HCT116 (cell line): Measurements from ENCODE around the gene AUTS2. TPM values are rescaled to one million over a fixed set of nuclear protein-coding genes. Genes with fewer than 3 reads are reported as not detected.

ENCODE experiments used
- ATAC-seq: fragments of 200-7000 bp; cut with Tn5 transposase; 2 replicates; pipeline ENCODE4 v1.9.1; 2020; ENCODE audit warnings: mild to moderate bottlenecking, moderate library complexity
- BruUV-seq: library from RNA; stranded (reverse); fragments of 400-500 nt; replicated peaks from 2 replicates; lab custom pipeline; 2021; lab: Mats Ljungman, UMichigan
- CTCF ChIA-PET: fragments of 300-600 bp; sonication (Branson Sonifier 250); formaldehyde crosslinking; loops from one replicate; lab custom pipeline; 2021; ENCODE audit warnings: antibody characterized with exemption; lab: Charles Lee
- POLR2A ChIA-PET: fragments of 300-600, 350-600 bp; sonication (Branson Sonifier 250); formaldehyde crosslinking; loops from one replicate; lab custom pipeline; 2021; ENCODE audit warnings: antibody characterized with exemption; lab: Charles Lee
- RAD21 ChIA-PET, 2 experiments: fragments of 300-600 bp; sonication (Branson Sonifier 250); formaldehyde crosslinking; loops; one replicate each; lab custom pipeline; 2023; ENCODE audit warnings: low total read pairs in 2 of 2; ENCODE audit not compliant: uncharacterized antibody in 2 of 2, unreplicated experiment in 2 of 2, low non-redundant PET in 1 of 2; lab: Charles Lee
- DNase-seq: peaks from one replicate; pipeline ENCODE4 v3.0.0-alpha.2; 2010; ENCODE audit warnings: low read depth, low spot score
- H2AFZ ChIP-seq: fragments of 200-600 bp; shearing (Covaris generic), sonication (generic); 2 replicates; pipeline ENCODE4 v1.6.1; 2017; ENCODE audit warnings: low read depth, mixed run types, mixed read lengths, antibody characterized with exemption, low read length; ENCODE audit not compliant: poor library complexity, severe bottlenecking
- H3K27ac ChIP-seq: 2 replicates; pipeline ENCODE4 v1.5.1; 2012; ENCODE audit warnings: low read depth, low read length
- H3K27me3 ChIP-seq: fragments of 200-600 bp; sonication (generic); 2 replicates; pipeline ENCODE4 v1.6.1; 2016; ENCODE audit warnings: mixed run types, low read length, mixed read lengths; ENCODE audit not compliant: insufficient read depth
- H3K36me3 ChIP-seq, 2 experiments: fragments of 200-500 bp in 1 of 2; fragments of 200-600 bp in 1 of 2; sonication (Bioruptor generic) in 1 of 2; sonication (generic) in 1 of 2; 2 replicates each; pipeline versions ENCODE4 v1.5.1 to v1.6.1; 2014 to 2016; ENCODE audit warnings: low read length in 2 of 2, inconsistent platforms in 1 of 2, mixed read lengths in 1 of 2, mixed run types in 1 of 2; ENCODE audit not compliant: insufficient read depth in 2 of 2, control insufficient read depth in 1 of 2
- H3K4me1 ChIP-seq, 2 experiments: fragments of 200-600 bp in 1 of 2; sonication (generic) in 1 of 2; 2 replicates each; pipeline versions ENCODE4 v1.5.1 to v1.6.1; 2012 to 2017; ENCODE audit warnings: low read length in 2 of 2, inconsistent platforms in 1 of 2, mild to moderate bottlenecking in 1 of 2, mixed read lengths in 1 of 2, mixed run types in 1 of 2, moderate library complexity in 1 of 2; ENCODE audit not compliant: insufficient read depth in 2 of 2, control insufficient read depth in 1 of 2
- H3K4me2 ChIP-seq: fragments of 200-600 bp; sonication (generic); 2 replicates; pipeline ENCODE4 v1.6.1; 2017; ENCODE audit warnings: mixed run types, low read length, mixed read lengths
- H3K4me3 ChIP-seq, 2 experiments: fragments of 200-600 bp in 1 of 2; sonication (generic) in 1 of 2; replicated peaks in 1 of 2; 2 replicates each; pipeline ENCODE4 v1.5.1; 2011 to 2016; ENCODE audit warnings: low read length in 2 of 2, control low read depth in 1 of 2, low read depth in 1 of 2, mild to moderate bottlenecking in 1 of 2, mixed read lengths in 1 of 2, mixed run types in 1 of 2
- H3K79me2 ChIP-seq: fragments of 200-600 bp; sonication (generic); 2 replicates; pipeline ENCODE4 v1.6.1; 2017; ENCODE audit warnings: mild to moderate bottlenecking, mixed run types, low read length, moderate library complexity, mixed read lengths; ENCODE audit not compliant: insufficient read depth
- H3K9ac ChIP-seq: fragments of 200-600 bp; sonication (generic); 2 replicates; pipeline ENCODE4 v1.6.1; 2016; ENCODE audit warnings: low read length, mixed read lengths
- H3K9me2 ChIP-seq: fragments of 200-600 bp; sonication (generic), shearing (Covaris generic); 2 replicates; pipeline ENCODE4 v1.6.1; 2017; ENCODE audit warnings: mixed run types, mild to moderate bottlenecking, moderate library complexity; ENCODE audit not compliant: insufficient read depth
- H3K9me3 ChIP-seq, 2 experiments: fragments of 200-500 bp in 1 of 2; fragments of 200-600 bp in 1 of 2; sonication (Bioruptor generic) in 1 of 2; sonication (generic) in 1 of 2; 2 replicates each; pipeline ENCODE4 v1.6.1; 2014 to 2017; ENCODE audit warnings: low read length in 2 of 2, mixed read lengths in 2 of 2, inconsistent platforms in 1 of 2, low read depth in 1 of 2, mild to moderate bottlenecking in 1 of 2, mixed run types in 1 of 2, moderate library complexity in 1 of 2; ENCODE audit not compliant: control insufficient read depth in 1 of 2, insufficient read depth in 1 of 2
- H4K20me1 ChIP-seq: fragments of 200-600 bp; sonication (generic), shearing (Covaris generic); 2 replicates; pipeline ENCODE4 v1.6.1; 2017; ENCODE audit warnings: mixed run types, mild to moderate bottlenecking, moderate library complexity; ENCODE audit not compliant: insufficient read depth
- ATF3 ChIP-seq: IDR thresholded peaks from 2 replicates; pipeline ENCODE4 v1.6.1; 2012
- CBX3 ChIP-seq: IDR thresholded peaks from 2 replicates; pipeline ENCODE4 v1.6.1; 2012; ENCODE audit warnings: low read depth
- CEBPB ChIP-seq: IDR thresholded peaks from 2 replicates; pipeline ENCODE4 v1.6.1; 2012; ENCODE audit warnings: low read depth
- EGR1 ChIP-seq: IDR thresholded peaks from 2 replicates; pipeline ENCODE4 v1.6.1; 2012; ENCODE audit warnings: low read depth
- ELF1 ChIP-seq: IDR thresholded peaks from 2 replicates; pipeline ENCODE4 v1.6.1; 2012; ENCODE audit warnings: low read depth, borderline replicate concordance
- EZH2 ChIP-seq: fragments of 200-600 bp; sonication (generic); IDR thresholded peaks from 2 replicates; pipeline ENCODE4 v1.6.1; 2017; ENCODE audit warnings: antibody characterized with exemption, mixed run types
- EZH2phosphoT487 ChIP-seq: fragments of 200-600 bp; IDR thresholded peaks from 2 replicates; pipeline ENCODE4 v1.6.1; 2018; ENCODE audit warnings: antibody characterized with exemption, borderline replicate concordance
- MAX ChIP-seq: IDR thresholded peaks from 2 replicates; pipeline ENCODE4 v1.6.1; 2012
- POLR2A ChIP-seq: IDR thresholded peaks from 2 replicates; pipeline ENCODE4 v1.7.0; 2011; ENCODE audit warnings: borderline replicate concordance; ENCODE audit not compliant: insufficient read depth, insufficient read length; ENCODE audit errors: extremely low read depth
- POLR2AphosphoS5 ChIP-seq: IDR thresholded peaks from 2 replicates; pipeline ENCODE4 v1.6.1; 2011; ENCODE audit warnings: mild to moderate bottlenecking, low read depth, low read length, moderate library complexity
- RAD21 ChIP-seq: IDR thresholded peaks from 2 replicates; pipeline ENCODE4 v1.6.1; 2012; ENCODE audit warnings: low read depth, mild to moderate bottlenecking
- SIN3A ChIP-seq: IDR thresholded peaks from 2 replicates; pipeline ENCODE4 v1.6.1; 2012; ENCODE audit warnings: low read depth
- SP1 ChIP-seq: IDR thresholded peaks from 2 replicates; pipeline ENCODE4 v1.6.1; 2012; ENCODE audit warnings: low read depth
- SRF ChIP-seq: IDR thresholded peaks from 2 replicates; pipeline ENCODE4 v1.6.1; 2012; ENCODE audit warnings: low read depth
- TCF7L2 ChIP-seq: IDR thresholded peaks from 2 replicates; pipeline ENCODE4 v1.7.0; 2011; ENCODE audit warnings: borderline replicate concordance, inconsistent platforms; ENCODE audit not compliant: insufficient read depth, insufficient read length; ENCODE audit errors: extremely low read depth
- YY1 ChIP-seq: IDR thresholded peaks from 2 replicates; pipeline ENCODE4 v1.6.1; 2011; ENCODE audit warnings: low read length, low read depth, moderate library complexity, mild to moderate bottlenecking; ENCODE audit not compliant: insufficient replicate concordance; ENCODE audit errors: extremely low read depth
- ZNF274 ChIP-seq: fragments of 200-500 bp; sonication (Bioruptor generic); IDR thresholded peaks from 2 replicates; pipeline ENCODE4 v1.6.1; 2014; ENCODE audit warnings: mild to moderate bottlenecking, low read depth, low read length, inconsistent platforms
- intact Hi-C: fragments of 100-400 bp; cut with micrococcal nuclease; formaldehyde crosslinking; loops from 2 replicates; pipeline ENCODE4 v1.10.0; 2022
- total RNA-seq: library from RNA; stranded (reverse); gene quantifications from one replicate; pipeline ENCODE4 v1.2.1, GENCODE V29; 2021; ENCODE audit not compliant: unreplicated experiment
- TF ChIP-seq, protein P1 (sequence below), 3 experiments: fragments of 200-600 bp in 1 of 3; sonication (generic) in 1 of 3; IDR thresholded peaks in 2 of 3; conservative IDR thresholded peaks in 1 of 3; 2 replicates each; pipeline ENCODE4 v1.5.1; 2012 to 2017; ENCODE audit warnings: low read depth in 2 of 3, low read length in 2 of 3, antibody characterized with exemption in 1 of 3, borderline replicate concordance in 1 of 3, control low read depth in 1 of 3, mild to moderate bottlenecking in 1 of 3, mixed read lengths in 1 of 3, mixed run types in 1 of 3, moderate library complexity in 1 of 3; ENCODE audit not compliant: insufficient read depth in 1 of 3
- TF ChIP-seq, protein P2 (sequence below): IDR thresholded peaks from 2 replicates; pipeline ENCODE4 v1.6.1; 2012; ENCODE audit warnings: low read depth
- TF ChIP-seq, protein P3 (sequence below): IDR thresholded peaks from 2 replicates; pipeline ENCODE4 v1.6.1; 2011; ENCODE audit warnings: mild to moderate bottlenecking, low read length, moderate library complexity; ENCODE audit not compliant: insufficient replicate concordance; ENCODE audit errors: extremely low read depth

Gene AUTS2
- total RNA-seq, 1 experiment from 2014 or later, result 0.93 TPM

- H3K9me3 ChIP-seq, result peaks cover 0 to 21% of the 10 kb centered on the region in 2 experiments; a peak in 2 of 4 replicates
- H2AFZ ChIP-seq, result no peak overlapping the region
- no peak overlapping the region for H3K27ac ChIP-seq
- H3K4me1 ChIP-seq, result no peaks in the 10 kb centered on the region
- no peak overlapping the region for H3K4me2 ChIP-seq
- CTCF ChIA-PET, result no interaction called here
- intact Hi-C loops, result no loop called here
- H3K27me3 ChIP-seq, result no peaks in the 10 kb centered on the region
- ATAC-seq, result no peak
- no peak overlapping the region for H3K9ac ChIP-seq
- POLR2A ChIA-PET, result no interaction called here
- H3K36me3 ChIP-seq, result no peaks in the 10 kb centered on the region
- no peak overlapping the region for H3K4me3 ChIP-seq
- no peaks in the 10 kb centered on the region for H3K9me2 ChIP-seq
- H4K20me1 ChIP-seq, result no peaks in the 10 kb centered on the region
- DNase-seq, result no peak
- no peak for TF ChIP-seq YY1
- no peak for TF ChIP-seq SIN3A
- TF ChIP-seq TCF7L2, result no peak
- TF ChIP-seq POLR2A, result no peak
- TF ChIP-seq, protein P1, sequence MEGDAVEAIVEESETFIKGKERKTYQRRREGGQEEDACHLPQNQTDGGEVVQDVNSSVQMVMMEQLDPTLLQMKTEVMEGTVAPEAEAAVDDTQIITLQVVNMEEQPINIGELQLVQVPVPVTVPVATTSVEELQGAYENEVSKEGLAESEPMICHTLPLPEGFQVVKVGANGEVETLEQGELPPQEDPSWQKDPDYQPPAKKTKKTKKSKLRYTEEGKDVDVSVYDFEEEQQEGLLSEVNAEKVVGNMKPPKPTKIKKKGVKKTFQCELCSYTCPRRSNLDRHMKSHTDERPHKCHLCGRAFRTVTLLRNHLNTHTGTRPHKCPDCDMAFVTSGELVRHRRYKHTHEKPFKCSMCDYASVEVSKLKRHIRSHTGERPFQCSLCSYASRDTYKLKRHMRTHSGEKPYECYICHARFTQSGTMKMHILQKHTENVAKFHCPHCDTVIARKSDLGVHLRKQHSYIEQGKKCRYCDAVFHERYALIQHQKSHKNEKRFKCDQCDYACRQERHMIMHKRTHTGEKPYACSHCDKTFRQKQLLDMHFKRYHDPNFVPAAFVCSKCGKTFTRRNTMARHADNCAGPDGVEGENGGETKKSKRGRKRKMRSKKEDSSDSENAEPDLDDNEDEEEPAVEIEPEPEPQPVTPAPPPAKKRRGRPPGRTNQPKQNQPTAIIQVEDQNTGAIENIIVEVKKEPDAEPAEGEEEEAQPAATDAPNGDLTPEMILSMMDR (IDR thresholded peaks at IDR 0.05 in 2 of 3, conservative IDR thresholded peaks at IDR 0.05 in 1 of 3; ENCODE audit: borderline replicate concordance in 1 of 3, insufficient read depth in 1 of 3, low read depth in 2 of 3, low read length in 2 of 3), result no peak
- TF ChIP-seq ELF1, result no peak
- TF ChIP-seq EZH2phosphoT487, result no peak
- TF ChIP-seq ATF3, result no peak
- no peak for TF ChIP-seq SP1
- TF ChIP-seq, protein P2, sequence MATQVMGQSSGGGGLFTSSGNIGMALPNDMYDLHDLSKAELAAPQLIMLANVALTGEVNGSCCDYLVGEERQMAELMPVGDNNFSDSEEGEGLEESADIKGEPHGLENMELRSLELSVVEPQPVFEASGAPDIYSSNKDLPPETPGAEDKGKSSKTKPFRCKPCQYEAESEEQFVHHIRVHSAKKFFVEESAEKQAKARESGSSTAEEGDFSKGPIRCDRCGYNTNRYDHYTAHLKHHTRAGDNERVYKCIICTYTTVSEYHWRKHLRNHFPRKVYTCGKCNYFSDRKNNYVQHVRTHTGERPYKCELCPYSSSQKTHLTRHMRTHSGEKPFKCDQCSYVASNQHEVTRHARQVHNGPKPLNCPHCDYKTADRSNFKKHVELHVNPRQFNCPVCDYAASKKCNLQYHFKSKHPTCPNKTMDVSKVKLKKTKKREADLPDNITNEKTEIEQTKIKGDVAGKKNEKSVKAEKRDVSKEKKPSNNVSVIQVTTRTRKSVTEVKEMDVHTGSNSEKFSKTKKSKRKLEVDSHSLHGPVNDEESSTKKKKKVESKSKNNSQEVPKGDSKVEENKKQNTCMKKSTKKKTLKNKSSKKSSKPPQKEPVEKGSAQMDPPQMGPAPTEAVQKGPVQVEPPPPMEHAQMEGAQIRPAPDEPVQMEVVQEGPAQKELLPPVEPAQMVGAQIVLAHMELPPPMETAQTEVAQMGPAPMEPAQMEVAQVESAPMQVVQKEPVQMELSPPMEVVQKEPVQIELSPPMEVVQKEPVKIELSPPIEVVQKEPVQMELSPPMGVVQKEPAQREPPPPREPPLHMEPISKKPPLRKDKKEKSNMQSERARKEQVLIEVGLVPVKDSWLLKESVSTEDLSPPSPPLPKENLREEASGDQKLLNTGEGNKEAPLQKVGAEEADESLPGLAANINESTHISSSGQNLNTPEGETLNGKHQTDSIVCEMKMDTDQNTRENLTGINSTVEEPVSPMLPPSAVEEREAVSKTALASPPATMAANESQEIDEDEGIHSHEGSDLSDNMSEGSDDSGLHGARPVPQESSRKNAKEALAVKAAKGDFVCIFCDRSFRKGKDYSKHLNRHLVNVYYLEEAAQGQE, result no peak
- TF ChIP-seq CBX3, result no peak
- no peak for TF ChIP-seq ZNF274
- TF ChIP-seq CEBPB, result no peak
- no peak for TF ChIP-seq SRF
- TF ChIP-seq POLR2AphosphoS5, result no peak
- TF ChIP-seq EZH2, result no peak
- no peak for TF ChIP-seq MAX
- TF ChIP-seq, protein P3, sequence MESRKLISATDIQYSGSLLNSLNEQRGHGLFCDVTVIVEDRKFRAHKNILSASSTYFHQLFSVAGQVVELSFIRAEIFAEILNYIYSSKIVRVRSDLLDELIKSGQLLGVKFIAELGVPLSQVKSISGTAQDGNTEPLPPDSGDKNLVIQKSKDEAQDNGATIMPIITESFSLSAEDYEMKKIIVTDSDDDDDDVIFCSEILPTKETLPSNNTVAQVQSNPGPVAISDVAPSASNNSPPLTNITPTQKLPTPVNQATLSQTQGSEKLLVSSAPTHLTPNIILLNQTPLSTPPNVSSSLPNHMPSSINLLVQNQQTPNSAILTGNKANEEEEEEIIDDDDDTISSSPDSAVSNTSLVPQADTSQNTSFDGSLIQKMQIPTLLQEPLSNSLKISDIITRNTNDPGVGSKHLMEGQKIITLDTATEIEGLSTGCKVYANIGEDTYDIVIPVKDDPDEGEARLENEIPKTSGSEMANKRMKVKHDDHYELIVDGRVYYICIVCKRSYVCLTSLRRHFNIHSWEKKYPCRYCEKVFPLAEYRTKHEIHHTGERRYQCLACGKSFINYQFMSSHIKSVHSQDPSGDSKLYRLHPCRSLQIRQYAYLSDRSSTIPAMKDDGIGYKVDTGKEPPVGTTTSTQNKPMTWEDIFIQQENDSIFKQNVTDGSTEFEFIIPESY, result no peak
- TF ChIP-seq RAD21, result no peak
- TF ChIP-seq EGR1, result no peak
- H3K79me2 ChIP-seq, result no peaks in the 10 kb centered on the region
- RAD21 ChIA-PET, result no interaction called here
- BruUV-seq, result no TSS peak
Measured at GRCh38 chr7:69756235-69756634, 158.0 kb downstream of the AUTS2 start.
